Suprapubic skin (tissue), 4 donors: ENCODE results near the gene PHF8. TPM values are rescaled to one million over a fixed set of nuclear protein-coding genes. Genes with fewer than 3 reads are reported as not detected.

Experiments
- DNase-seq, 2 donors: peaks; one replicate each; pipeline ENCODE4 v3.0.0-alpha.2; 2019; ENCODE audit warnings: low spot score in 2 of 2
- H3K27ac ChIP-seq: fragments of 200-600 bp; sonication (generic); one replicate; pipeline ENCODE4 v1.5.1; 2019
- H3K27me3 ChIP-seq: fragments of 200-600 bp; sonication (generic); one replicate; pipeline ENCODE4 v1.5.1; 2019
- H3K36me3 ChIP-seq: fragments of 200-600 bp; sonication (generic); one replicate; pipeline ENCODE4 v1.5.1; 2019
- H3K4me1 ChIP-seq: fragments of 200-600 bp; sonication (generic); one replicate; pipeline ENCODE4 v1.5.1; 2019
- H3K4me3 ChIP-seq: fragments of 200-600 bp; sonication (generic); one replicate; pipeline ENCODE4 v1.5.1; 2019; ENCODE audit warnings: mild to moderate bottlenecking
- H3K9me3 ChIP-seq: fragments of 200-600 bp; sonication (generic); one replicate; pipeline ENCODE4 v1.5.1; 2019
- CTCF ChIP-seq, 2 donors: fragments of 200-600 bp in 1 of 2; fragments of 450-650 bp in 1 of 2; sonication (generic) in 1 of 2; IDR thresholded peaks; one replicate each; pipeline ENCODE4 v1.5.1; 2016 to 2019; ENCODE audit warnings: antibody characterized with exemption in 2 of 2, mild to moderate bottlenecking in 1 of 2, moderate library complexity in 1 of 2
- EP300 ChIP-seq: sonication (generic); formaldehyde crosslinking; IDR thresholded peaks from one replicate; pipeline ENCODE4 v1.6.1; 2017; ENCODE audit warnings: antibody characterized with exemption
- POLR2A ChIP-seq, 2 donors: fragments of 450-650 bp; IDR thresholded peaks; one replicate each; pipeline ENCODE4 v1.6.1; 2017; ENCODE audit warnings: antibody characterized with exemption in 2 of 2, mild to moderate bottlenecking in 2 of 2, moderate library complexity in 2 of 2
- POLR2AphosphoS5 ChIP-seq, 3 donors: sonication (generic); formaldehyde crosslinking; IDR thresholded peaks; one replicate each; pipeline ENCODE4 v1.6.1; 2017; ENCODE audit warnings: antibody characterized with exemption in 3 of 3
- WGBS: methylation state at CpG from one replicate; pipeline ENCODE4 v1.1.5; 2018; 5-methylcytosine and 5-hydroxymethylcytosine counted together
- total RNA-seq, 4 donors: library from RNA; depleted of rRNA; stranded (reverse); fragments of >200 nt; gene quantifications; one replicate each; pipeline ENCODE4 v1.1.0, GENCODE V29; 2016

Gene PHF8
- total RNA-seq, 4 donors from 2014 or later: 17.5 to 72.2 (median 25.4) TPM

GRCh38 chrX:54087661-54088060, 43.4 kb upstream of the PHF8 start:
- WGBS: 84% methylated on average over 4 of the region's 4 CpGs
- Histone ChIP-seq H3K9me3 (no peaks in the 10 kb centered on the region), H3K4me3 (no peak overlapping the region), H3K27ac (no peak overlapping the region), H3K36me3 (peaks cover 19% of the 10 kb centered on the region), H3K27me3 (no peaks in the 10 kb centered on the region), H3K4me1 (no peaks in the 10 kb centered on the region)
- DNase-seq: no peak
- TF ChIP-seq CTCF (IDR thresholded peaks at IDR 0.05): no peak
- TF ChIP-seq EP300: no peak
- no peak for TF ChIP-seq POLR2A (IDR thresholded peaks at IDR 0.05)
- TF ChIP-seq POLR2AphosphoS5 (IDR thresholded peaks at IDR 0.05): no peak

- Histone ChIP-seq H3K4me3 (no peak overlapping the region), H3K27ac (no peak overlapping the region), H3K4me1 (no peaks in the 10 kb centered on the region), H3K27me3 (no peaks in the 10 kb centered on the region), H3K9me3 (no peaks in the 10 kb centered on the region), H3K36me3 (peaks cover 14% of the 10 kb centered on the region)
- 73% methylated on average over 6 of the region's 6 CpGs for WGBS
- DNase-seq: no peak
- TF ChIP-seq EP300: no peak
- no peak for TF ChIP-seq POLR2AphosphoS5 (IDR thresholded peaks at IDR 0.05)
- no peak for TF ChIP-seq POLR2A (IDR thresholded peaks at IDR 0.05)
- TF ChIP-seq CTCF (IDR thresholded peaks at IDR 0.05): no peak
These were observed 41.4 kb upstream of the PHF8 start for GRCh38 chrX:54085666-54086065.

GRCh38 chrX:54076903-54077302, 32.6 kb upstream of the PHF8 start:
- peaks cover 14% of the 10 kb centered on the region for H3K36me3 ChIP-seq
- H3K27ac ChIP-seq: no peak overlapping the region
- WGBS: 83% methylated on average over 2 of the region's 2 CpGs
- DNase-seq: no peak
- H3K27me3 ChIP-seq: no peaks in the 10 kb centered on the region
- H3K4me1 ChIP-seq: no peaks in the 10 kb centered on the region
- no peak overlapping the region for H3K4me3 ChIP-seq
- TF ChIP-seq EP300: no peak
- no peak for TF ChIP-seq POLR2A (IDR thresholded peaks at IDR 0.05)
- TF ChIP-seq POLR2AphosphoS5 (IDR thresholded peaks at IDR 0.05): no peak
- no peak for TF ChIP-seq CTCF (IDR thresholded peaks at IDR 0.05)
- H3K9me3 ChIP-seq: no peaks in the 10 kb centered on the region

- H3K27ac ChIP-seq: no peak overlapping the region
- peaks cover 8% of the 10 kb centered on the region for H3K36me3 ChIP-seq
- H3K4me1 ChIP-seq: no peaks in the 10 kb centered on the region
- TF ChIP-seq POLR2AphosphoS5 (IDR thresholded peaks at IDR 0.05) (no peak), POLR2A (IDR thresholded peaks at IDR 0.05) (no peak)
- no peaks in the 10 kb centered on the region for H3K9me3 ChIP-seq
- 89% methylated on average over 6 of the region's 6 CpGs for WGBS
- DNase-seq: no peak
- H3K4me3 ChIP-seq: no peak overlapping the region
- no peaks in the 10 kb centered on the region for H3K27me3 ChIP-seq
These were observed 30.6 kb upstream of the PHF8 start for GRCh38 chrX:54074826-54075225.

- Histone ChIP-seq H3K4me1 (no peaks in the 10 kb centered on the region), H3K27me3 (no peaks in the 10 kb centered on the region), H3K9me3 (no peaks in the 10 kb centered on the region), H3K36me3 (no peaks in the 10 kb centered on the region), H3K4me3 (no peak overlapping the region), H3K27ac (no peak overlapping the region)
- 59% methylated on average over 2 of the region's 2 CpGs for WGBS
- no peak for DNase-seq
- no peak for TF ChIP-seq CTCF (IDR thresholded peaks at IDR 0.05)
- no peak for TF ChIP-seq POLR2AphosphoS5 (IDR thresholded peaks at IDR 0.05)
- TF ChIP-seq POLR2A (IDR thresholded peaks at IDR 0.05): no peak
- TF ChIP-seq EP300: no peak
These were observed 23.5 kb upstream of the PHF8 start for GRCh38 chrX:54067766-54068165.

GRCh38 chrX:54066841-54067240, 22.6 kb upstream of the PHF8 start:
- Histone ChIP-seq H3K4me3 (no peak overlapping the region), H3K36me3 (no peaks in the 10 kb centered on the region), H3K27me3 (no peaks in the 10 kb centered on the region), H3K9me3 (no peaks in the 10 kb centered on the region), H3K4me1 (no peaks in the 10 kb centered on the region), H3K27ac (no peak overlapping the region)
- TF ChIP-seq EP300: no peak
- TF ChIP-seq POLR2A (IDR thresholded peaks at IDR 0.05): no peak
- TF ChIP-seq POLR2AphosphoS5 (IDR thresholded peaks at IDR 0.05): no peak
- TF ChIP-seq CTCF (IDR thresholded peaks at IDR 0.05): no peak
- DNase-seq: no peak
